PFSK-1 (cell line): Measurements from ENCODE around the gene NDRG2.

Experiments used
- POLR2AphosphoS5 ChIP-seq: IDR thresholded peaks from 2 replicates; pipeline ENCODE4 v1.6.1; 2012; ENCODE audit warnings: low read depth, mild to moderate bottlenecking, control low read depth, low read length, moderate library complexity
- SIN3A ChIP-seq: IDR thresholded peaks from 2 replicates; pipeline ENCODE4 v1.6.1; 2012; ENCODE audit warnings: mild to moderate bottlenecking, low read length, moderate library complexity, borderline replicate concordance; ENCODE audit not compliant: insufficient read depth
- TAF1 ChIP-seq: IDR thresholded peaks from 2 replicates; pipeline ENCODE4 v1.6.1; 2012; ENCODE audit warnings: low read length, control low read depth, borderline replicate concordance; ENCODE audit not compliant: insufficient read depth
- TF ChIP-seq, protein P1 (sequence below), 2 experiments: IDR thresholded peaks; 2 replicates each; pipeline versions ENCODE4 v1.6.1 to v1.8.0; 2011 to 2012; ENCODE audit warnings: low read depth in 2 of 2, low read length in 2 of 2, control low read depth in 1 of 2, inconsistent platforms in 1 of 2, mild to moderate bottlenecking in 1 of 2, moderate library complexity in 1 of 2; ENCODE audit not compliant: insufficient read depth in 1 of 2

- TF ChIP-seq POLR2AphosphoS5 = no peak
- TF ChIP-seq TAF1 = no peak
- TF ChIP-seq SIN3A = no peak
- TF ChIP-seq, protein P1, sequence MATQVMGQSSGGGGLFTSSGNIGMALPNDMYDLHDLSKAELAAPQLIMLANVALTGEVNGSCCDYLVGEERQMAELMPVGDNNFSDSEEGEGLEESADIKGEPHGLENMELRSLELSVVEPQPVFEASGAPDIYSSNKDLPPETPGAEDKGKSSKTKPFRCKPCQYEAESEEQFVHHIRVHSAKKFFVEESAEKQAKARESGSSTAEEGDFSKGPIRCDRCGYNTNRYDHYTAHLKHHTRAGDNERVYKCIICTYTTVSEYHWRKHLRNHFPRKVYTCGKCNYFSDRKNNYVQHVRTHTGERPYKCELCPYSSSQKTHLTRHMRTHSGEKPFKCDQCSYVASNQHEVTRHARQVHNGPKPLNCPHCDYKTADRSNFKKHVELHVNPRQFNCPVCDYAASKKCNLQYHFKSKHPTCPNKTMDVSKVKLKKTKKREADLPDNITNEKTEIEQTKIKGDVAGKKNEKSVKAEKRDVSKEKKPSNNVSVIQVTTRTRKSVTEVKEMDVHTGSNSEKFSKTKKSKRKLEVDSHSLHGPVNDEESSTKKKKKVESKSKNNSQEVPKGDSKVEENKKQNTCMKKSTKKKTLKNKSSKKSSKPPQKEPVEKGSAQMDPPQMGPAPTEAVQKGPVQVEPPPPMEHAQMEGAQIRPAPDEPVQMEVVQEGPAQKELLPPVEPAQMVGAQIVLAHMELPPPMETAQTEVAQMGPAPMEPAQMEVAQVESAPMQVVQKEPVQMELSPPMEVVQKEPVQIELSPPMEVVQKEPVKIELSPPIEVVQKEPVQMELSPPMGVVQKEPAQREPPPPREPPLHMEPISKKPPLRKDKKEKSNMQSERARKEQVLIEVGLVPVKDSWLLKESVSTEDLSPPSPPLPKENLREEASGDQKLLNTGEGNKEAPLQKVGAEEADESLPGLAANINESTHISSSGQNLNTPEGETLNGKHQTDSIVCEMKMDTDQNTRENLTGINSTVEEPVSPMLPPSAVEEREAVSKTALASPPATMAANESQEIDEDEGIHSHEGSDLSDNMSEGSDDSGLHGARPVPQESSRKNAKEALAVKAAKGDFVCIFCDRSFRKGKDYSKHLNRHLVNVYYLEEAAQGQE (IDR thresholded peaks at IDR 0.05; ENCODE audit: insufficient read depth in 1 of 2, low read depth in 2 of 2, low read length in 2 of 2) = no peak
Measured at GRCh38 chr14:21037156-21037555, 12.3 kb upstream of the NDRG2 start.
